Esophagus mucosa (tissue), 1 donor: Measurements from ENCODE around the gene RBP5. TPM values are rescaled to one million over a fixed set of nuclear protein-coding genes. Genes with fewer than 3 reads are reported as not detected.
"Not testable (repeated sequence)": the region's sequence is repeated elsewhere in the genome, so short reads cannot be mapped to it uniquely, and the experiment has no call there.

Experiments used
- ATAC-seq: fragments of 200-7000 bp; cut with Tn5 transposase; one replicate; pipeline ENCODE4 v1.9.1; 2020
- total RNA-seq: library from RNA; stranded (reverse); gene quantifications from one replicate; pipeline ENCODE4 v1.2.4, GENCODE V29; 2023
- donor health status: DM: yes; HTN: yes; CAD: no.

Gene RBP5
- total RNA-seq, 1 donor from 2014 or later = 0.76 TPM

DNA sequence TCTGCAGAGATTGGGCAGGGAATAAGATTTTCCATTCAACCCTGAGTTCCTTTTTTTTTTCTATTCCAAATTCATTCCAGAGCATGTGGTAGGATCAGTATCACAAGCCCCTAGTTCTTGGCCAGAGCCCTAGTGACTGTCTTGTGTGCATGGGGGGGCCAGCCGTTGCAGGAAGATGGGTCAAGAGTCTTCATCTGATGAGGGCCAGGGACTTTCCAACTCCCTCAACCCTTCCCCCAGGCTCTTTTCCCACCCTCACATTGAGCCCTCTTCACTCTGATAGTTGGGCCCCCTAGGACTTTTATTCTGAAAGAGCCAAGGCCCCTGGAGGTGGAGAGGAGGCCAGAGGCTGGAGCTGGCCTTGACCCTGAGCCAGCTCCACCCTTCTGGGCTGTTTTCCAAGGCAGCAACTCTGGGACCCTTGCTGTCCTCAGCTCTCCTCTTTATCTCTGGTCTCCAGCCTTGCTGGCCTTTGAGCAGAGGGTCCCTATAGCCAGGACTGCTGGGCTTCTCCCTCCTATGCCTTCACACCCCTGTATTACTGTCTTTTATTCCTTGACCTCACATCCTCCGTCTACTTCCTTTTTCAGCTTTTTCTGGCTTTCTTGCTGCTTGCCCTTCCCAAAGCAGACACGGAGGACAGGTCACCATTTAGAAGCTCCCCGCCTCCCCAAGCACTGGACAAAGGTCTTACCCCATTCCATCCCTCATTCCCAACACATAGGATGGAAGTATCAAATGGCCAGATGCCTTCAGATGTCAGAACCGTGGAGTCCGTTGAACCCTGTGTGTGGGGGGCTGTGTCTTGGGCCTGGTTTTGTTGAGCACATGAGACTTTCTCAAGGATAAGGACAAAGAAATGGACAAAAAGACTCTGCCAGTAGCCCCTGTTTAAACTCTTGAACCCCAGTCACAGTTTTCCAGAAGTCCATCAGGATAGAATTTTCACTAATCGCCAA, 5.6 kb downstream of the RBP5 start:
- ATAC-seq = no peak

DNA sequence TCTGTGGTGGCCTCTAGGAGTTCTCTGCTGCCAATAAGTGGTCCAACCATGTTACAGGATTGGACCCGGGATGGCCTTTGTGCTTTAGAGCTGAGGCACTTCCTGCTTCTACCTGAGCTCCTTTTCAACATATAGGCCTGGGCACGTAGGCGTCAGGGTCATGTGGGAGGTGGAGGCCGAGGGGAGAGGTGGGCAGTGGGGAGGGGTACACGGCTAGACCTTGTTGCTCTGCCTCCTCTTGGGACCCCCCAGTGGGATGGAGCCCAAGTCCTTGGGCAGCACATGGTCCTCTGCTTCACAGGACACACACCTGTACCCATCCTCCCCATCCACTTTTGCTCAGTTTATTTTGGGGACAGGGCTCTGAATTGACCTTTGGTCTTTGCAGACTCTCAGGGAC, 7.4 kb downstream of the RBP5 start:
- no peak for ATAC-seq

DNA sequence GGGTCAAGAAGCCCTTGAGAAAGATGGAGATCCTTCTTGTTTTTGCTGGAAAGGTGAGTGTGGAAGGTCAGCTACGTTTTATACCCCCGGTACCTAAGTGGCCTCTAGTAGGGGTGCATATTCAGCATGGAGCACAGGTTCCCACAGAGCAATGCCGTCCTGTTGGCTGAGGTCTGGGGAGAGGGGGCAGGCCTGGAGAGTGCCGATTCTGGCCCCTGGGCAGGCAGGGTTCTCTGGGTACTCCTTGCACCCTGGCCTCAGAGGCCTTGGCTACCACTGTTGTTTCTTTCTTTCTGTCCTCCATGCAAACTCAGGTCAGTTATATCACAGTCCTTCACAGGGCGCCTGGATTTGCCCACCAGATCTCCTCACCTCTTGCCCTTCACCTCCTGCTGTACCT, 8.5 kb downstream of the RBP5 start:
- no peak for ATAC-seq

DNA sequence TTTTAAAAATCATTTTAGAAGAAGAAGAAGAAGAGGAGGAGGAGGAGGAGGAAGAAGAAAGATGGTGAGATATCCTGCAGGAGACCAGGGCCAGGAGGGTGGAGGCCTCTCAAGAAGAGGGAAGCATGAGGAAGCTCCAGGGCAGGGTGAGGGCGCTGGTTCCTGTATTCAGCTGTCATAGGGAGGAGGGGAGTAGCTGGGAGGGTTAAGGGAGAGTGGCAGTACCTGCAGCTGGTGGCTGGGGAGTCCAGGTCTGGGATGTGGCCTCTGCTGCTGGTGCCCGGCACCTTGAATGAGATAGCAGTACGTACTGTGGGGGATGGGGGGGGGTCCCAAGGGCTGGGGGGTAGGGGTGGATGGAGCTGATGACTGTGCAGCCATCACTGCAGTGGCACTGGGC, 9.8 kb downstream of the RBP5 start:
- no peak for ATAC-seq

DNA sequence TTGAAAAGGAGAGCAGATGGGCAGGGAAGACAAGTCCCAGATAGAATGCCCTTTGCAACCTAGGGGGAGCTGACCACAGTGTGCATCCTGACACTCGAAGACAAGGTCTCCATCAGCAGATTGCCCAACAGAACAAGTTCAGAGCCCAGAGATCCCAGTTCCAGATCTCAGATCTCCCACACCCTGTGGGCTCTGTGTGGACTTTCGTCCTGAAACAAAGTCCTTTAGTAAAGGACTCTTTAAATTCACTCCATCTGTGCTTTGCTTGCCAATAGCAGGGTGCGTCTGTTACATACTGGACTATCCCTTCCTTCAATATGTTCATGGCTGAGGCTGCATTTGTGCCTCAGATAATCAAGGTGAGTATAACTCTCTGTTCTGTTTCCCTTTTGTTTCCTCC, 11.0 kb downstream of the RBP5 start:
- ATAC-seq = no peak

DNA sequence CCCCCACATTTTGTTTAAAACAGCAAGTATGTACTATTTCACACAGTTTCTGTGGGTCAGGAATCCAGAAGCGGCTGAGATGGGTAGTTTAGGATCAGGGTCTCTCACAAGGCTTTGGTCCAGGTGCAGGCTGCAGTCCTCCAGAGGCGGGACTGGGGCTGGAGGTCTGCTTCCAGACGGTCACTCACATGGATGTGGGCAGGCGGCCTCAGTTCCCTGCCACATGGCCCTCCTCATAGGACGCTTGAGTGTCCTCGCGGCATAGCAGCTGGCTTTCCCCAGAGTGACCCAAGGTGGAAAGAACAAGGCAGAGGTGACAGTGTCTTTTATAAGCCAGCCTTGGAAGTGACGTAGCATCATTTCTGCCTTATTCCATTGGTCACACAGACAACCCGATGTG, 11.8 kb downstream of the RBP5 start:
- ATAC-seq = no peak

- ATAC-seq = no peak
Observed at GRCh38 chr12:7116196-7116595, 12.5 kb downstream of the RBP5 start.

GRCh38 chr12:7114851-7115250, 13.8 kb downstream of the RBP5 start:
- ATAC-seq = no peak

GRCh38 chr12:7114008-7114407, 14.7 kb downstream of the RBP5 start:
- no peak for ATAC-seq

DNA sequence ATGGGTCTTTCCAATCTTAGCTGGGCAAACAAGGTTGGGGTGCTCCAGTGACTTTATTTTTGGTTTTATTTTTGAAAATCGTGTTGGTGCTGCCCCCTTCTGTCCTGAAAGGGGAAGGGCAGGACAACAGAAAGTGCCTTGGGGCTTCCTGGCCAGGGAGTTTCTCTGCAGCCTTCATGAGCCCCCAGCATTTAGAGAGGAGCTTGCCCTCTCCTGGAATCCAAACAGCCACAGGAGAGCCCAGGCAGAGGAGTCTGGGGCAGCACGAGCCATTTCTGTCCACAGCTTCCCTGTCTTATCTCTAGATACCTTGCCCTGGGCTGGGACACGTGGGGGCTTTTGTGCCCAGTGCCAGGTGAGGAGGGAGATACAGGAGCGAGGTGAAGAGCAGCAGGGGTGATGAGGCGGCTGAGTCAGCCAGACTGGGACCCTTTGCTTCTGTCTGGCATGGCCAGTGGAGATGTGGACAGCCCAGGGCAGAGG, 15.3 kb downstream of the RBP5 start:
- peak; percentile 6 for ATAC-seq

DNA sequence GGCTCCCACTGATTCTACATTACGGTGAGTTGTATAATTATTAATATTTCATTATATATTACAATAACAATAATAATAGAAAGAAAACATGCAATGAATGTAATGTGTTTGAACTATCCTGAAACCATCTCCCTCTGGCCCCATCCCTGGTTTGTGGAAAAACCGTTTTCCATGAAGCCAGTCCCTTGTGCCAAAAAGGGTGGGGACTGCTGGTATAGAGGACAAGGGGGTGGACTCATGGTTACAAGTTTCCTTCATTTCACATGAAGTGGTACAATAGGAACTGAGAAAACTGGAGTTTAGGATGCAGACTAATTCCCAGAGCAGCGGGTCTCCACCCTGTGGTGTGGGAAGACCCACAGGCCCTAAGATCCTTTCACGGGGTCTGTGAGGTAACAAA, 16.6 kb downstream of the RBP5 start:
- no peak for ATAC-seq

- ATAC-seq = no peak
Observed at GRCh38 chr12:7110661-7111060, 18.0 kb downstream of the RBP5 start.

GRCh38 chr12:7109572-7109920, 19.1 kb downstream of the RBP5 start:
- ATAC-seq = no peak

- ATAC-seq = peak; percentile 79
Observed at GRCh38 chr12:7108796-7109571, 19.7 kb downstream of the RBP5 start, which contains the start of gene C1RL. Gene C1RL, minus strand, starts transcription at chr12:7109214. Its CDS starts 34 bp downstream, at chr12:7109180.

- ATAC-seq = peak; percentile 93
Observed at GRCh38 chr12:7108003-7108795, 20.5 kb downstream of the RBP5 start.

GRCh38 chr12:7107636-7108002, 21.1 kb downstream of the RBP5 start:
- ATAC-seq = peak; percentile 2

- not testable (repeated sequence) for ATAC-seq
Observed at GRCh38 chr12:7107181-7107580, 21.5 kb downstream of the RBP5 start.

- no peak for ATAC-seq
Observed at GRCh38 chr12:7106082-7106481, 22.6 kb downstream of the RBP5 start.

- no peak for ATAC-seq
Observed at GRCh38 chr12:7103837-7104584, 24.7 kb downstream of the RBP5 start.

DNA sequence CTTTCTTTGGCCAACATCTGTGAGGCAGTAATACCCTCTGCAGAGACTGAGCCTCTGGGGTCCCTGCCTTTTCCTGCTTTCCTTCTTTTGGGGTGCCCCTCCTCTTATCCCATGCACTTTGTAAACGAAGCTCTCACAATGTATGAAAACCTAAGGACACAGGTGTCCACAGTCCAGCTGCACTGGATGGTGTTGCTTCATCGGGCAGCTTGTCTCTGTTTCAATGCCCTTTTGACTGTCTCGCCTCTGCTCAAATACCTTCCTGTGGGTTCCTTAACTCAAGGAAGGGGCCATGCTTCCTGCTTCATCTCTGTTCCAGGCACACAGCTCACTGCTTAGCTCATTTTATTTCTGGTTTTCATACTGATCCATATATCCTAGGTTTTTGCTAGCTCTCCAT, 26.1 kb downstream of the RBP5 start:
- no peak for ATAC-seq

- ATAC-seq = no peak
Observed at GRCh38 chr12:7101694-7102131, 27.0 kb downstream of the RBP5 start.
